Measurements from ENCODE around the gene ANKEF1.

Gene ANKEF1

GRCh38 chr20:10090588-10091166 lies 55.9 kb downstream of the ANKEF1 start:
- DNase-seq = no peak

- no peak for DNase-seq
Measured at GRCh38 chr20:10093087-10093591, 58.4 kb downstream of the ANKEF1 start.

GRCh38 chr20:10094566-10095173 lies 59.9 kb downstream of the ANKEF1 start:
- DNase-seq = no peak

GRCh38 chr20:10096790-10097189 lies 62.0 kb downstream of the ANKEF1 start:
- DNase-seq = no peak

GRCh38 chr20:10105046-10105445 lies 70.3 kb downstream of the ANKEF1 start:
- DNase-seq = no peak
